DMS114 treated with DMSO at 0.1 percent for 48 hours (cell line): ENCODE measurements around the gene METTL25B.

Source experiments
- DNase-seq: peaks from one replicate; lab custom pipeline; 2025; ENCODE audit not compliant: unreplicated experiment; lab: John Stamatoyannopoulos, UW

Gene METTL25B

GRCh38 chr1:156700736-156701531, 27.3 kb upstream of the METTL25B start:
- no peak for DNase-seq

GRCh38 chr1:156703336-156703735, 24.9 kb upstream of the METTL25B start:
- DNase-seq = no peak

- DNase-seq = no peak
These were observed 24.5 kb upstream of the METTL25B start for GRCh38 chr1:156703741-156704140.

- no peak for DNase-seq
These were observed 24.0 kb upstream of the METTL25B start for GRCh38 chr1:156704166-156704711.

- DNase-seq = no peak
These were observed 23.3 kb upstream of the METTL25B start for GRCh38 chr1:156704930-156705320.

- no peak for DNase-seq
These were observed 22.9 kb upstream of the METTL25B start, which contains the start of gene CRABP2 for GRCh38 chr1:156705321-156705917. Gene CRABP2 (minus strand): TSS chr1:156705583. CDS start chr1:156705446, 137 bp downstream.

- peak; percentile 48 for DNase-seq
These were observed 22.2 kb upstream of the METTL25B start for GRCh38 chr1:156705918-156706656.

GRCh38 chr1:156706657-156707416, 21.4 kb upstream of the METTL25B start:
- no peak for DNase-seq

- no peak for DNase-seq
These were observed 20.7 kb upstream of the METTL25B start for GRCh38 chr1:156707417-156708217.

- no peak for DNase-seq
These were observed 20.0 kb upstream of the METTL25B start for GRCh38 chr1:156708218-156708661.

- DNase-seq = no peak
These were observed 19.2 kb upstream of the METTL25B start for GRCh38 chr1:156709031-156709430.

GRCh38 chr1:156709757-156710489, 18.3 kb upstream of the METTL25B start:
- no peak for DNase-seq

- DNase-seq = no peak
These were observed 17.1 kb upstream of the METTL25B start for GRCh38 chr1:156711011-156711817.

GRCh38 chr1:156712626-156713025, 15.6 kb upstream of the METTL25B start:
- DNase-seq = no peak

GRCh38 chr1:156714830-156715229, 13.4 kb upstream of the METTL25B start:
- no peak for DNase-seq

- no peak for DNase-seq
These were observed 10.9 kb upstream of the METTL25B start for GRCh38 chr1:156717351-156717750.

GRCh38 chr1:156721131-156721530, 7.1 kb upstream of the METTL25B start:
- no peak for DNase-seq

GRCh38 chr1:156721535-156721934, 6.7 kb upstream of the METTL25B start:
- DNase-seq = no peak
